Activated CD4-positive, alpha-beta T cell treated with anti-CD3 and anti-CD28 coated beads, Interleukin-2, amount 10 ng/mL, durations not matched to agents 24 days and 14 days (primary cell): ENCODE measurements around the gene OR10X1. TPM values are rescaled to one million over a fixed set of nuclear protein-coding genes. Genes with fewer than 3 reads are reported as not detected.

Experiments used
- DNase-seq: peaks from one replicate; pipeline ENCODE4 v3.0.0; 2022
- H3K27ac Mint-ChIP-seq: one replicate; pipeline ENCODE4 v1.8.0; 2022; ENCODE audit warnings: mild to moderate bottlenecking, mixed read lengths
- H3K27me3 Mint-ChIP-seq: one replicate; pipeline ENCODE4 v1.8.0; 2022; ENCODE audit warnings: mixed read lengths
- H3K36me3 Mint-ChIP-seq: one replicate; pipeline ENCODE4 v1.8.0; 2022; ENCODE audit warnings: low read depth, mild to moderate bottlenecking, mixed read lengths
- H3K4me1 Mint-ChIP-seq: one replicate; pipeline ENCODE4 v1.8.0; 2021; ENCODE audit warnings: mixed read lengths
- H3K4me3 Mint-ChIP-seq: one replicate; pipeline ENCODE4 v1.8.0; 2022; ENCODE audit warnings: mild to moderate bottlenecking, moderate library complexity, mixed read lengths
- H3K9me3 Mint-ChIP-seq: one replicate; pipeline ENCODE4 v1.8.0; 2021; ENCODE audit warnings: mixed read lengths
- intact Hi-C: fragments of 100-400 bp; cut with micrococcal nuclease; formaldehyde crosslinking; loops from one replicate; pipeline ENCODE4 v1.15.1; 2023
- total RNA-seq: library from RNA; stranded (reverse); gene quantifications from 2 replicates; pipeline ENCODE4 v1.2.3, GENCODE V29; 2022

The OR10X1 gene
- not detected in 2 replicates for total RNA-seq

- H3K4me3 Mint-ChIP-seq = no peak within 1 kb of the TSS
- no peaks in the 10 kb centered on the region for H3K4me1 Mint-ChIP-seq
- intact Hi-C loops = no loop called here
- no peak within 1 kb of the TSS for H3K27ac Mint-ChIP-seq
- no peaks in the 10 kb centered on the region for H3K36me3 Mint-ChIP-seq
- H3K27me3 Mint-ChIP-seq = no peaks in the 10 kb centered on the region
- DNase-seq = no peak
- no peaks in the 10 kb centered on the region for H3K9me3 Mint-ChIP-seq
Observed at GRCh38 chr1:158579733-158580132, at the start of gene OR10X1. Gene OR10X1 (minus strand): TSS chr1:158579899. CDS start chr1:158579899, 0 bp downstream.

GRCh38 chr1:158613764-158614163 lies 34.1 kb upstream of the OR10X1 start:
- Mint-ChIP-seq H3K4me3 (no peak overlapping the region), H3K4me1 (no peaks in the 10 kb centered on the region), H3K9me3 (no peaks in the 10 kb centered on the region), H3K27ac (no peak overlapping the region), H3K36me3 (no peaks in the 10 kb centered on the region), H3K27me3 (peaks cover 9% of the 10 kb centered on the region)
- no peak for DNase-seq
- intact Hi-C loops = no loop called here

- H3K27me3 Mint-ChIP-seq = peaks cover 9% of the 10 kb centered on the region
- no peak for DNase-seq
- H3K36me3 Mint-ChIP-seq = no peaks in the 10 kb centered on the region
Observed at GRCh38 chr1:158611916-158612315, 32.2 kb upstream of the OR10X1 start.

GRCh38 chr1:158607296-158607695 lies 27.6 kb upstream of the OR10X1 start:
- Mint-ChIP-seq H3K36me3 (no peaks in the 10 kb centered on the region), H3K27ac (no peak overlapping the region), H3K27me3 (no peaks in the 10 kb centered on the region), H3K4me1 (no peaks in the 10 kb centered on the region), H3K9me3 (no peaks in the 10 kb centered on the region), H3K4me3 (no peak overlapping the region)
- intact Hi-C loops = no loop called here
- no peak for DNase-seq

More at GRCh38 chr1:158611916-158612315, 32.2 kb upstream of the OR10X1 start:
- no peak overlapping the region for H3K27ac Mint-ChIP-seq
- intact Hi-C loops = no loop called here
- no peaks in the 10 kb centered on the region for H3K9me3 Mint-ChIP-seq
- no peak overlapping the region for H3K4me3 Mint-ChIP-seq
- H3K4me1 Mint-ChIP-seq = no peaks in the 10 kb centered on the region

GRCh38 chr1:158604968-158605367 lies 25.3 kb upstream of the OR10X1 start, which contains the start of gene OR10Z1:
Gene OR10Z1 (plus strand): TSS chr1:158605268. CDS start chr1:158606439, 1,171 bp downstream.
- no peaks in the 10 kb centered on the region for H3K27me3 Mint-ChIP-seq
- intact Hi-C loops = no loop called here
- no peaks in the 10 kb centered on the region for H3K36me3 Mint-ChIP-seq
- H3K4me1 Mint-ChIP-seq = no peaks in the 10 kb centered on the region
- H3K27ac Mint-ChIP-seq = no peak within 1 kb of the TSS
- no peaks in the 10 kb centered on the region for H3K9me3 Mint-ChIP-seq
- no peak for DNase-seq
- no peak within 1 kb of the TSS for H3K4me3 Mint-ChIP-seq

GRCh38 chr1:158600735-158601134 lies 21.0 kb upstream of the OR10X1 start:
- Mint-ChIP-seq H3K4me3 (no peak overlapping the region), H3K36me3 (no peaks in the 10 kb centered on the region), H3K9me3 (peaks cover 13% of the 10 kb centered on the region), H3K27ac (no peak overlapping the region), H3K4me1 (no peaks in the 10 kb centered on the region), H3K27me3 (no peaks in the 10 kb centered on the region)
- DNase-seq = no peak
- intact Hi-C loops = no loop called here

- H3K9me3 Mint-ChIP-seq = peaks cover 3% of the 10 kb centered on the region
- peaks cover 2% of the 10 kb centered on the region for H3K27me3 Mint-ChIP-seq
- no peaks in the 10 kb centered on the region for H3K36me3 Mint-ChIP-seq
- H3K4me1 Mint-ChIP-seq = no peaks in the 10 kb centered on the region
- intact Hi-C loops = no loop called here
- no peak for DNase-seq
- no peak overlapping the region for H3K27ac Mint-ChIP-seq
- no peak overlapping the region for H3K4me3 Mint-ChIP-seq
Observed at GRCh38 chr1:158586942-158587341, 7.2 kb upstream of the OR10X1 start.

GRCh38 chr1:158583962-158584361 lies 4.3 kb upstream of the OR10X1 start:
- H3K4me3 Mint-ChIP-seq = no peak overlapping the region
- DNase-seq = no peak
- no peaks in the 10 kb centered on the region for H3K27me3 Mint-ChIP-seq
- no peaks in the 10 kb centered on the region for H3K36me3 Mint-ChIP-seq
- no peak overlapping the region for H3K27ac Mint-ChIP-seq
- intact Hi-C loops = no loop called here
- H3K4me1 Mint-ChIP-seq = no peaks in the 10 kb centered on the region
- H3K9me3 Mint-ChIP-seq = peaks cover 1% of the 10 kb centered on the region

GRCh38 chr1:158577561-158577960 lies 2.1 kb downstream of the OR10X1 start:
- DNase-seq = no peak
- Mint-ChIP-seq H3K9me3 (no peaks in the 10 kb centered on the region), H3K4me1 (no peaks in the 10 kb centered on the region), H3K36me3 (no peaks in the 10 kb centered on the region), H3K4me3 (no peak overlapping the region), H3K27me3 (peaks cover 2% of the 10 kb centered on the region), H3K27ac (no peak overlapping the region)
- intact Hi-C loops = no loop called here

GRCh38 chr1:158572226-158572625 lies 7.5 kb downstream of the OR10X1 start:
- Mint-ChIP-seq H3K9me3 (no peaks in the 10 kb centered on the region), H3K27me3 (peaks cover 5% of the 10 kb centered on the region), H3K4me3 (no peak overlapping the region), H3K36me3 (no peaks in the 10 kb centered on the region), H3K27ac (no peak overlapping the region), H3K4me1 (no peaks in the 10 kb centered on the region)
- DNase-seq = no peak
- intact Hi-C loops = no loop called here

- Mint-ChIP-seq H3K27ac (no peak within 1 kb of the TSS), H3K9me3 (no peaks in the 10 kb centered on the region), H3K27me3 (peaks cover 5% of the 10 kb centered on the region), H3K36me3 (no peaks in the 10 kb centered on the region), H3K4me1 (no peaks in the 10 kb centered on the region), H3K4me3 (no peak within 1 kb of the TSS)
- intact Hi-C loops = no loop called here
- DNase-seq = no peak
Observed at GRCh38 chr1:158570480-158570879, 9.2 kb downstream of the OR10X1 start, which contains the start of gene OR6P1. Gene OR6P1 (minus strand): TSS chr1:158570580. CDS start chr1:158563604, 6,976 bp downstream.

- no peaks in the 10 kb centered on the region for H3K36me3 Mint-ChIP-seq
- H3K4me1 Mint-ChIP-seq = no peaks in the 10 kb centered on the region
- H3K27me3 Mint-ChIP-seq = no peaks in the 10 kb centered on the region
- H3K27ac Mint-ChIP-seq = no peak overlapping the region
- intact Hi-C loops = no loop called here
- H3K4me3 Mint-ChIP-seq = no peak overlapping the region
- DNase-seq = no peak
- no peaks in the 10 kb centered on the region for H3K9me3 Mint-ChIP-seq
Observed at GRCh38 chr1:158564608-158565007, 15.1 kb downstream of the OR10X1 start.

- intact Hi-C loops = no loop called here
- H3K27me3 Mint-ChIP-seq = no peaks in the 10 kb centered on the region
- no peak overlapping the region for H3K4me3 Mint-ChIP-seq
- no peak for DNase-seq
- H3K4me1 Mint-ChIP-seq = no peaks in the 10 kb centered on the region
- no peak overlapping the region for H3K27ac Mint-ChIP-seq
- H3K9me3 Mint-ChIP-seq = no peaks in the 10 kb centered on the region
- H3K36me3 Mint-ChIP-seq = no peaks in the 10 kb centered on the region
Observed at GRCh38 chr1:158563853-158564252, 15.8 kb downstream of the OR10X1 start.

- H3K4me3 Mint-ChIP-seq = no peak overlapping the region
- H3K9me3 Mint-ChIP-seq = no peaks in the 10 kb centered on the region
- no peaks in the 10 kb centered on the region for H3K36me3 Mint-ChIP-seq
- no peak for DNase-seq
- no peak overlapping the region for H3K27ac Mint-ChIP-seq
- intact Hi-C loops = no loop called here
- H3K27me3 Mint-ChIP-seq = no peaks in the 10 kb centered on the region
- no peaks in the 10 kb centered on the region for H3K4me1 Mint-ChIP-seq
Observed at GRCh38 chr1:158559696-158560095, 20.0 kb downstream of the OR10X1 start.

- no peak within 1 kb of the TSS for H3K27ac Mint-ChIP-seq
- H3K27me3 Mint-ChIP-seq = peaks cover 9% of the 10 kb centered on the region
- intact Hi-C loops = no loop called here
- DNase-seq = no peak
- H3K9me3 Mint-ChIP-seq = no peaks in the 10 kb centered on the region
- no peaks in the 10 kb centered on the region for H3K36me3 Mint-ChIP-seq
- H3K4me3 Mint-ChIP-seq = no peak within 1 kb of the TSS
- H3K4me1 Mint-ChIP-seq = no peaks in the 10 kb centered on the region
Observed at GRCh38 chr1:158554352-158554751, 25.3 kb downstream of the OR10X1 start, which contains the start of gene OR6Y1. Gene OR6Y1 (minus strand): TSS chr1:158554405. CDS start chr1:158548105, 6,300 bp downstream.
